H1 (cell line): Measurements from ENCODE around the gene MMEL1. TPM values are rescaled to one million over a fixed set of nuclear protein-coding genes. Genes with fewer than 3 reads are reported as not detected.

Experiments
- CTCF ChIA-PET: fragments of 300-600 bp; sonication (Branson Sonifier 250); formaldehyde crosslinking; loops from one replicate; lab custom pipeline; 2021; ENCODE audit not compliant: partially characterized antibody; lab: Charles Lee
- POLR2A ChIA-PET: fragments of 300-600 bp; sonication (Branson Sonifier 250); formaldehyde crosslinking; loops from one replicate; lab custom pipeline; 2021; ENCODE audit warnings: inconsistent platforms; ENCODE audit not compliant: partially characterized antibody; lab: Charles Lee
- DNase-seq, 2 experiments: peaks; one replicate each; pipeline versions ENCODE4 v3.0.0 to v3.0.0-alpha.2; 2010 to 2022; ENCODE audit warnings: low spot score in 2 of 2, low read depth in 1 of 2, mixed read lengths in 1 of 2
- FAIRE-seq: peaks from 2 replicates; lab custom pipeline; 2011; peaks lifted over from hg19 to GRCh38; lab: Jason Lieb, UNC
- H2AFZ ChIP-seq: 2 replicates; pipeline ENCODE4 v1.8.1; 2012; ENCODE audit warnings: low read length, inconsistent platforms
- H2AK5ac ChIP-seq: 2 replicates; pipeline ENCODE4 v1.6.1; 2013; ENCODE audit warnings: low read depth, low read length
- H2BK120ac ChIP-seq: replicated peaks from 2 replicates; pipeline ENCODE3; 2013; ENCODE audit warnings: low read depth, low read length, inconsistent platforms
- H2BK12ac ChIP-seq: 2 replicates; pipeline ENCODE4 v1.6.1; 2013; ENCODE audit warnings: low read depth, low read length
- H2BK15ac ChIP-seq: 2 replicates; pipeline ENCODE4 v1.6.1; 2013; ENCODE audit warnings: low read length
- H2BK20ac ChIP-seq: 2 replicates; pipeline ENCODE4 v1.6.1; 2013; ENCODE audit warnings: low read length
- H2BK5ac ChIP-seq: 2 replicates; pipeline ENCODE4 v1.6.1; 2013; ENCODE audit warnings: low read depth, low read length
- H3K14ac ChIP-seq: 2 replicates; pipeline ENCODE4 v1.6.1; 2013; ENCODE audit warnings: inconsistent platforms; ENCODE audit not compliant: insufficient read length
- H3K18ac ChIP-seq: 2 replicates; pipeline ENCODE4 v1.6.1; 2013; ENCODE audit warnings: low read length; ENCODE audit errors: extremely low read depth
- H3K23ac ChIP-seq: 2 replicates; pipeline ENCODE4 v1.6.1; 2013; ENCODE audit warnings: inconsistent platforms; ENCODE audit not compliant: insufficient read length
- H3K23me2 ChIP-seq: 2 replicates; pipeline ENCODE4 v1.6.1; 2013; ENCODE audit warnings: low read depth, low read length
- H3K27ac ChIP-seq: 2 replicates; pipeline ENCODE4 v1.6.1; 2011; ENCODE audit warnings: low read depth, low read length, inconsistent platforms
- H3K27me3 ChIP-seq, 4 experiments: replicated peaks in 1 of 4; 1 replicate in 1 of 4; 2 replicates in 3 of 4; pipeline versions ENCODE4 v1.6.1 to v1.8.1; 2011 to 2013; ENCODE audit warnings: low read length in 3 of 4, mild to moderate bottlenecking in 3 of 4, inconsistent platforms in 2 of 4, mixed read lengths in 2 of 4, moderate library complexity in 1 of 4; ENCODE audit not compliant: control insufficient read depth in 3 of 4, insufficient read depth in 3 of 4; ENCODE audit errors: extremely low read depth in 1 of 4
- H3K36me3 ChIP-seq, 4 experiments: 2 replicates each; pipeline versions ENCODE4 v1.6.1 to v1.8.1; 2011 to 2013; ENCODE audit warnings: mild to moderate bottlenecking in 4 of 4, low read length in 3 of 4, moderate library complexity in 2 of 4, control low read depth in 1 of 4, inconsistent platforms in 1 of 4; ENCODE audit not compliant: insufficient read depth in 4 of 4, control insufficient read depth in 2 of 4
- H3K4ac ChIP-seq: replicated peaks from 2 replicates; pipeline ENCODE3; 2013; ENCODE audit warnings: low read length, low read depth, mixed read lengths, inconsistent platforms; ENCODE audit not compliant: insufficient read length
- H3K4me1 ChIP-seq, 4 experiments: replicated peaks in 1 of 4; 1 replicate in 1 of 4; 2 replicates in 3 of 4; pipeline versions ENCODE4 v1.6.1 to v1.8.1; 2011 to 2013; ENCODE audit warnings: low read length in 3 of 4, inconsistent platforms in 2 of 4, mixed read lengths in 1 of 4; ENCODE audit not compliant: insufficient read depth in 4 of 4, control insufficient read depth in 3 of 4
- H3K4me2 ChIP-seq, 2 experiments: 2 replicates each; pipeline versions ENCODE4 v1.6.1 to v1.8.1; 2011 to 2013; ENCODE audit warnings: low read depth in 2 of 2, low read length in 2 of 2, control low read depth in 1 of 2, inconsistent platforms in 1 of 2, mild to moderate bottlenecking in 1 of 2; ENCODE audit not compliant: insufficient read depth in 1 of 2
- H3K4me3 ChIP-seq, 4 experiments: fragments of 200-600, 300-600 bp in 1 of 4; sonication (generic), shearing (Covaris generic), sonication (Bioruptor Twin) in 1 of 4; 2 replicates each; pipeline versions ENCODE4 v1.5.1 to v1.8.1; 2011 to 2016; ENCODE audit warnings: low read length in 4 of 4, low read depth in 3 of 4, control low read depth in 2 of 4, inconsistent platforms in 2 of 4, mild to moderate bottlenecking in 2 of 4, mixed read lengths in 1 of 4, moderate library complexity in 1 of 4; ENCODE audit not compliant: insufficient read depth in 2 of 4; ENCODE audit errors: extremely low read depth in 1 of 4
- H3K56ac ChIP-seq: replicated peaks from 2 replicates; pipeline ENCODE3; 2013; ENCODE audit warnings: low read depth, mild to moderate bottlenecking, mixed read lengths, low read length, inconsistent platforms; ENCODE audit not compliant: insufficient read length
- H3K79me1 ChIP-seq: 2 replicates; pipeline ENCODE4 v1.6.1; 2013; ENCODE audit warnings: low read depth, low read length, control low read depth
- H3K79me2 ChIP-seq, 2 experiments: 2 replicates each; pipeline versions ENCODE4 v1.6.1 to v1.8.1; 2012 to 2013; ENCODE audit warnings: low read length in 2 of 2, mild to moderate bottlenecking in 2 of 2, inconsistent platforms in 1 of 2; ENCODE audit not compliant: insufficient read depth in 2 of 2, control insufficient read depth in 1 of 2
- H3K9ac ChIP-seq, 4 experiments: replicated peaks in 1 of 4; 1 replicate in 1 of 4; 2 replicates in 3 of 4; pipeline versions ENCODE4 v1.6.1 to v1.8.1; 2011 to 2013; ENCODE audit warnings: low read depth in 3 of 4, low read length in 3 of 4, control low read depth in 2 of 4, mild to moderate bottlenecking in 2 of 4, moderate library complexity in 2 of 4, inconsistent platforms in 1 of 4; ENCODE audit errors: extremely low read depth in 1 of 4
- H3K9me3 ChIP-seq, 2 experiments: 2 replicates each; pipeline versions ENCODE4 v1.6.1 to v1.8.1; 2012 to 2013; ENCODE audit warnings: mild to moderate bottlenecking in 2 of 2, moderate library complexity in 2 of 2, control low read depth in 1 of 2, inconsistent platforms in 1 of 2, low read depth in 1 of 2, low read length in 1 of 2, mixed read lengths in 1 of 2; ENCODE audit not compliant: insufficient read depth in 2 of 2
- H4K20me1 ChIP-seq, 2 experiments: replicated peaks in 1 of 2; 2 replicates each; pipeline versions ENCODE3 to v1.8.1; 2011 to 2013; ENCODE audit warnings: inconsistent platforms in 2 of 2, low read length in 2 of 2, mild to moderate bottlenecking in 1 of 2; ENCODE audit not compliant: insufficient read depth in 2 of 2, control insufficient read depth in 1 of 2
- H4K5ac ChIP-seq: 2 replicates; pipeline ENCODE4 v1.6.1; 2013; ENCODE audit warnings: low read length, low read depth, mixed read lengths, inconsistent platforms; ENCODE audit not compliant: insufficient read length
- H4K8ac ChIP-seq: 2 replicates; pipeline ENCODE4 v1.8.0; 2013; ENCODE audit warnings: mild to moderate bottlenecking, moderate library complexity, low read length, inconsistent platforms; ENCODE audit not compliant: insufficient read depth; ENCODE audit errors: extremely low read depth
- H4K91ac ChIP-seq: replicated peaks from 2 replicates; pipeline ENCODE3; 2013; ENCODE audit warnings: low read length, mixed read lengths, inconsistent platforms; ENCODE audit not compliant: insufficient read length
- CBX5 ChIP-seq: fragments of 300-800, 300-1000 bp; sonication (generic); IDR thresholded peaks from 2 replicates; pipeline ENCODE4 v1.7.1; 2016; ENCODE audit warnings: antibody characterized with exemption, low read length, low read depth
- POLR2AphosphoS5 ChIP-seq: IDR thresholded peaks from 2 replicates; pipeline ENCODE4 v1.6.1; 2011; ENCODE audit warnings: low read depth, low read length
- WGBS, 2 experiments: shearing (Covaris generic) in 1 of 2; methylation state at CpG; one replicate each; pipeline versions ENCODE4 v1.1.6 to v1.1.7; 2013 to 2015; ENCODE audit warnings: low lambda C conversion rate in 2 of 2, mixed read lengths in 2 of 2, inconsistent platforms in 1 of 2, low coverage in 1 of 2, missing lambda C conversion rate in 1 of 2; ENCODE audit not compliant: insufficient replicate concordance in 2 of 2, insufficient coverage in 1 of 2, insufficient read length in 1 of 2; ENCODE audit errors: extremely low coverage in 1 of 2, missing lambda C conversion rate in 1 of 2; 5-methylcytosine and 5-hydroxymethylcytosine counted together
- polyA plus RNA-seq, 7 experiments: library from polyadenylated mRNA; depleted of rRNA in 3 of 7; stranded (reverse) in 5 of 7; unstranded in 2 of 7; fragments of >200 nt in 5 of 7; fragments of 200-250 nt in 2 of 7; gene quantifications; 1 replicate in 5 of 7; 2 replicates in 1 of 7; 4 replicates in 1 of 7; pipeline versions ENCODE4 v1.2.1 to v1.2.3, GENCODE V29; 2011 to 2013; ENCODE audit warnings: missing spikeins in 2 of 7, mixed read lengths in 2 of 7
- total RNA-seq: library from RNA; stranded (reverse); fragmentation: NEBNext Ultra II Directional; extraction: Animal tissue kit (Norgen Biotek cat#: 25700); gene quantifications from 2 replicates; pipeline ENCODE4 v1.2.1, GENCODE V29; 2021

The MMEL1 gene
- total and polyA plus RNA-seq, 2 of the 8 experiments (the other 6 are each of a cell fraction or from before 2014, with no cell fraction given): 0.91 to 1.7 TPM

- H3K4ac ChIP-seq: no peak overlapping the region
- no peak overlapping the region for H3K27ac ChIP-seq
- H4K20me1 ChIP-seq: no peaks in the 10 kb centered on the region
- no peak overlapping the region for H3K9ac ChIP-seq
- H2AFZ ChIP-seq: no peak overlapping the region
- no peak overlapping the region for H3K4me3 ChIP-seq
- no peak overlapping the region for H3K56ac ChIP-seq
- no peaks in the 10 kb centered on the region for H3K36me3 ChIP-seq
- H2BK20ac ChIP-seq: no peak overlapping the region
- DNase-seq (peak in 1 of 2 experiments; percentile 35), FAIRE-seq (no peak)
- H2BK5ac ChIP-seq: no peak overlapping the region
- peaks cover 0 to 3% (median 0%) of the 10 kb centered on the region in 4 experiments; a peak in 2 of 7 replicates for H3K4me1 ChIP-seq
- CTCF ChIA-PET: no interaction called here
- H2BK12ac ChIP-seq: no peak overlapping the region
- H2BK15ac ChIP-seq: no peak overlapping the region
- POLR2A ChIA-PET: no interaction called here
- H3K23ac ChIP-seq: no peak overlapping the region
- no peaks in the 10 kb centered on the region for H3K79me2 ChIP-seq
- no peak overlapping the region for H2BK120ac ChIP-seq
- H3K23me2 ChIP-seq: no peaks in the 10 kb centered on the region
- H3K14ac ChIP-seq: no peak overlapping the region
- H4K91ac ChIP-seq: no peak overlapping the region
- 87% methylated on average over 29 of the region's 36 CpGs; no CpG with 5 or more reads in 1 of the 2 experiments for WGBS, 2 experiments
- no peak overlapping the region for H2AK5ac ChIP-seq
- 0 out of 7 replicates have a peak, but pooled peaks cover 0 to 3% (median 0%) of the 10 kb centered on the region in 4 experiments for H3K27me3 ChIP-seq
- H3K4me2 ChIP-seq: no peak overlapping the region
- no peak overlapping the region for H4K5ac ChIP-seq
- H4K8ac ChIP-seq: peak overlapping the region; percentile 35; the same call in 1 of the 2 replicates
- no peaks in the 10 kb centered on the region for H3K79me1 ChIP-seq
- H3K18ac ChIP-seq: no peak overlapping the region
- no peaks in the 10 kb centered on the region for H3K9me3 ChIP-seq
- no peak for TF ChIP-seq POLR2AphosphoS5
- no peak for TF ChIP-seq CBX5
Observed at GRCh38 chr1:2606881-2607621, 25.8 kb downstream of the MMEL1 start.
